Medulla oblongata (tissue), 1 donor: Measurements from ENCODE around the gene SORBS2.
"Not testable (repeated sequence)": the region's sequence is repeated elsewhere in the genome, so short reads cannot be mapped to it uniquely, and the experiment has no call there.

Experiments used
- DNase-seq: peaks from one replicate; pipeline ENCODE4 v3.0.0-alpha.2; 2015; ENCODE audit errors: extremely low spot score

Gene SORBS2

DNA sequence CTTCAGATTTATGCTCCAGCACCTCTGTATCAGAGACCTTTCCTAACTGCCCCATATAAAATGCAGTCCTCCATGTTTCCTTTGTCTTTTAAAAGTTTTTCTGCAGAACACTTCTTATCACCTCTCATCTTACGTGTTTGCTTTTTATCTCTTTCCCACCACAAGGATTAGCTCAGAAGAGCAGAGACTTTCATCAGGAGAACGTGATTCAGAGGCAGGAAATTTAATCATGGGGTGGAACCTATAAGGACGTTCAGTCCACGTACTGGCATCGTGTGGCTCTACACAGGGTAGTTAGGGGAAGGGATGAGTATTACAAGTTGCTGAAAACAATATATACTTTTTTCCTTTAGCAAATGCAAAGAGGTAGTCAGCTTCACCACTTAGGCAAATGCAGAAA is 98.7 kb downstream of the SORBS2 start:
- no peak for DNase-seq

DNA sequence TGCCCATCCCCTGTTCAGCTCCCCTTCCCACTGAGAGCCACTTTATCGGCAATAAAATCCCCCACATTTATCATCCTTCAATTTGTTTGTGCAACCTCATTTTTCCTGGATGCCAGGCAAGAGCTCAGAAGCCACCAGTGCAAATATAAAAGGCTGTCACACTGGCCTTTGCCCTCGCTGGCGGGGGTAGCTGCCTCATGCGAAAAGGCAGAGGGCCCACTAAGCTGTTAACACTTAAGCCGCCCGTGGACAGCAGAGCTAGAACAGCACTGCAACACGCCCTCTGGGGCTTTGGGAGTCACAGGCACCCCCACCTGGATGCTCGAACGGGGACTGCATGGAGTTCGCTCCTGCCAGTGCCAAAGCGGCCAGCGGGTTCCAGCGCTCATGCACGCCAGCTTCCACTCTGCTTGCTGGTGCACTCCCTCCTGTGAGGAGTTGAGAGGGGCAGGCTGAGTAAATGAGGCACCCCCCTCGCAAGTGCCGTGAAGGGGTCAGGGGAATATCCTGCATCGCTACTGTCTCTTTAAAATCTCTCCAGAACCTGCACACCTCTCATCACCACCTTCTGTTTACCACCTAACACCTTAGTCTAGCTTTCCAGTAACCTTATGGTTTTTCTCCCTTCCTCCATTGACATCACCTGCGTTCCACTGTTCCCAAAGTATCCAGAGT is 99.5 kb downstream of the SORBS2 start:
- DNase-seq, result no peak

DNA sequence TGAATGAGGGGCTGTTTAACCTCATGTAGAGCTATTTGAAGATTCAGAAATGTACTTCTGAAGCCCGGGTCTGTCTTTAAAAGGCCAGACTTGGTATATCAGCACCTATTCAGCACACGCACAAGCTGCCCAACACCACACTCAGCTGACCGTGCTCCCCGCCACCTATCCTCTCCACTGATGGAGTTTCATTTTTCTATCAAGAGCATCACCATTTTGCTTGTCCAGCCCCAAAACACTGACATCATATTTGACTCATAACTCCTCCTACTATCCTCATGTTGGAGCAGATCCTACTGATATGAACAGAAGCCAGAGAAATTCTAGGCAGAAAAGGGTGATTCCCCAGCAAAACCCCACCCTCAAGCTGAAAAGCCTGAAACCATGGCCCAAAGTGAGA is 100.3 kb downstream of the SORBS2 start:
- no peak for DNase-seq

- DNase-seq, result no peak
These were observed 101.5 kb downstream of the SORBS2 start for GRCh38 chr4:185710487-185710995.

DNA sequence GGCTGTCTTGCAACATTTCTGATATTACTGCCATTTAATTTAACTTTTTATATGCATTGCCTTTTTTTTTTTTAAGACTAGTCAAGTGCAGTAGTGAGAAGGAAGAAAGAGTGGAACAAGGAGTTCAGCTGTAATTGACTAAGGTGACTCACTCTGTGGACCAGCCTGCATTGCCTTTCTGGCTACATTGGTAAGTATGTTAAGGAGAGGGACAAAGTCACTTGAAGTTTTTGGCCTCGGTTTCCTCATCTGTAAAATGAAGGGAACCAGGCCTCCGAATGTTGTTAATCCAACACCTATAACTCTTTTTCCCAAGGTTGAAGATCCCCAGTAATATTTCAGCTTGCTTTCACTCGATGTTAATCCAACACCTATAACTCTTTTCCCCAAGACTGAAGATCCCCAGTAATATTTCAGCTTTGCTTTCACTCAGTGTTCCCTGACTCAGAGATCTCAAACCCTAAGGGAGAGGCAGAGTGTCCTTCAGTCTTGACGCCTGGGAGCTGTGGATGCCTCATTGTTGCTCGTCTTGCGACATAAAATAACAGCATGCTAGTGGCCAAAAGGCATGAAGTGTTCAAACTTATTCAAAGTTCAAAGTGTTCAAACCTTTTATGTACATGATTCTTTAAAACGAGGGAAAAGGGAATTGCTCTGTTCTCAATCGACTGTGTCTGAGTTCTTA is 102.0 kb downstream of the SORBS2 start:
- DNase-seq, result no peak

DNA sequence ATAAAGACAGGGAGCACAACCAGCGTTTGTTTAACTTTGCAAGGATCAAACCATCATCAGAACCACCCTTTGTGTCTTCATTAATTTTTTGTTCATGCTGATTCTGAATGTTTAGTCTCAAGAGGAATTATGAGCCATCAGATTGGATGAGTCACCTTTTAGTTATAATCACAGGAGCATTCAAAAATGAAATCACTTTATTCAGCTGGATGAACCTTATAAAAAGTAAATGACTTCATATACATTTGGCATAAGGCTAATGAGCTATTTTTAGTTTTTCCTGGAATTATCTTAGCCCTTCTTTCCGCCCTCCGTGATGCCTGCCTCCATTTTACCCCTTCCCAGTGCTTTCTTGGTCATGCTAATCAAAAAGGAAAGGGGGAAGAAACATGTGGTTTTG is 103.6 kb downstream of the SORBS2 start:
- no peak for DNase-seq

DNA sequence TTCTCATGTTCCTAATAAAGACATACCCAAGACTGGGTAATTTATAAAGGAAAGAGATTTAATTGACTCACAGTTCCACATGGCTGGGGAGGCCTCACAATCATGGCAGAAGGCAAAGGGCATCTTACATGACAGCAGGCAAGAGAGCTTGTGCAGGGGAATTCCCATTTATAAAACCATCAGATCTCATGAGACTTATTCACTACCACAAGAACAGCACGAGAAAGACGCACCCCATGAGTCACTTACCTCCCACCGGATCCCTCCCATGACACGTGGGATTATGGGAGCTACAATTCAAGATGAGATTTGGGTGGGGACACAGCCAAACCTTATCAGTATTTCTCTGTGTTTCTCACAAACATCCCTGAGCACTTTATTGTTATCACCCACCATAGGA is 104.4 kb downstream of the SORBS2 start:
- DNase-seq, result not testable (repeated sequence)

DNA sequence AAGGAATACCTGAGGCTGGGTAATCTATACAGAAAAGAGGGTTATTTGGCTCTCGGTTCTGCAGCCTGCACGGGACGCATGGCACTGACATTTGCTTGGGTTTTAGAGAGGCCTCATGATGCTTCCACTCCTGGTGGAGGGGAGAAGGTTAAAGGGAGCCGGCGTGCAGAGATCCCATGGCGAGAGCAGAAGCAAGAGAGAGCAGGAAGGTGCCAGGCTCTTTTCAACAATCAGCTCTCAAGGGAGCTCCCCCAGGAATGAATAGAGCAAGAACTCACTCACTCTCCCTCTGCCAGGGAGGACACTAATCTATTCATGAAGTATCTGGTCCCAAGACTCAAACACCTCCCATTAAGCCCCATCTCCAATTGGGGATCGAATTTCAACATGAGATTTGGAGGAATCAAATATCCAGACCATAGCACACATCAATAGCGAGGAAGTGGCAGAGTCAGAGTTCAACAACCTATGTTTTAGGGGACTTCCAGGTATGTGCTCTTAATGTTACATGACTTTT is 109.8 kb downstream of the SORBS2 start:
- no peak for DNase-seq

DNA sequence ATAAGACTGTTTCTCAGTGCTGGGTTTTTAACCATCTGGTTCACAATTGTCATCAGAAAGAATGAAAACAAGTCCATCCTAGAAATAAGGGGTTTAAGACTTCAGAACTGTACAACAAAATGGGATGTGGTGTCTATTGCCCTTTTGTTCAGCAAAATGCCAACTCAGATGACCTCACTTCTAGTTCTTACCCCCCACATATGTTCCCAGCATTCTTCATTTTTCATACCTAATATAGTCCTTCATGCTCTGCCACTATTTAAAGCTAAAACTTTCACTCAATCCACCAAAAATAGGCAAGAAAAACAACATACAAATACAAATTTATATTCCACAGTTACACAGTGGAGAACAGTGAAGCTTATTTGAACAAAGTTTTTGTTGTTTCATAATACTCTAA is 111.4 kb downstream of the SORBS2 start:
- DNase-seq, result no peak

DNA sequence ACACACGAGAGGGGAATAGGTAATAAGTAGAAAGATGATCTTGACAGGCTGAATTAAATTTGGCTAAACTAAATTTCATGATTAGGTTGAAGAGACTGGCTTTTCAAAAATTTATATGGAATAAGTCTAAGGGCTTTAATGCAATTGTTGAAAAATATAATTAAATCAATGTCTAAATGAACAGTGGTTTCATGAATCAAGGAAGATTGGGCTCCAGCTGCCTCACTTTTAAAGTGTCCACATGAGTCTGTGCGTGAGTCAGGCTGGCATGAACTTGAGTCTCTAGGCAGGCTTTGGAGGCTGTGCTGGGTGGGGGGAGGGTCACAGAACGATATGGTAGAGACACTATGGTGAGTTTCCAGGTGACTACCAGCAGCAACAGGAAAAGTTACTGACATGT is 111.9 kb downstream of the SORBS2 start:
- no peak for DNase-seq

DNA sequence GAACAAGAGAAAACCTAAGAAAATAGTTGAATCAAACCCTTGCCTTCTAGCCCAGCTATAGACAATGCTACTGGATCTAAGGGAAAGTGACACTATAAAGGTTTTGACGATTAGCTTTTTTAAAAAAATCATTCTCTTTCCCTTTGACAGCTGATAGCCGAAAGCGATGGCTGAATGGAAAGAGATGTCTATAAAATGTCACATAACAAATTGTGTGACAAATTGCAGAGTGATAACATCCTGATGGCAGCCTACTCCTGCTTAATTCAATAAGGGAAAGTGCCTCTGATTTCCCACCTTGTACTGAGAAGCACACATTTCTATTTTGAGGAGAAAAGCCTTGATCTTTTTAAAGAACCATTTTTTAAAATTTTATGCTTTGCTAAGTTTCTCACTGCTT is 114.5 kb downstream of the SORBS2 start:
- DNase-seq, result no peak

DNA sequence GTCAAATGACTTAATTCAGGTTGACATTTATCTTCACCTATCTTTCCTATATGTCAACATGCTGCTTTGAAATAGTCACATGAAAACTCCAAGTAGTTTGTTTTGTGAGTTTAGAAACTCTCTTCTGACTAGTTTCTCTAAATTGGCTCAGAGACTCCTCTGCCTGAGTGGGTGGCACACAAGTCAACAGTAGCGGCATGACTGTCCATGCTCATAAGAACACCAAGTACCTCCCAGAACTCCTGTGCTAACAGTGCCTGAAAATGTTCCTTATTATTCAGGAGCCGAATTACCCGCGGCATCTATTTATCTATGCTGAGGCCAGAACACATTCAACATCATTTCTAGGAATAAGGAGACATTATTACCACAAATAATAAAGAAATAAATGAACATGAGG is 116.3 kb downstream of the SORBS2 start:
- DNase-seq, result no peak

DNA sequence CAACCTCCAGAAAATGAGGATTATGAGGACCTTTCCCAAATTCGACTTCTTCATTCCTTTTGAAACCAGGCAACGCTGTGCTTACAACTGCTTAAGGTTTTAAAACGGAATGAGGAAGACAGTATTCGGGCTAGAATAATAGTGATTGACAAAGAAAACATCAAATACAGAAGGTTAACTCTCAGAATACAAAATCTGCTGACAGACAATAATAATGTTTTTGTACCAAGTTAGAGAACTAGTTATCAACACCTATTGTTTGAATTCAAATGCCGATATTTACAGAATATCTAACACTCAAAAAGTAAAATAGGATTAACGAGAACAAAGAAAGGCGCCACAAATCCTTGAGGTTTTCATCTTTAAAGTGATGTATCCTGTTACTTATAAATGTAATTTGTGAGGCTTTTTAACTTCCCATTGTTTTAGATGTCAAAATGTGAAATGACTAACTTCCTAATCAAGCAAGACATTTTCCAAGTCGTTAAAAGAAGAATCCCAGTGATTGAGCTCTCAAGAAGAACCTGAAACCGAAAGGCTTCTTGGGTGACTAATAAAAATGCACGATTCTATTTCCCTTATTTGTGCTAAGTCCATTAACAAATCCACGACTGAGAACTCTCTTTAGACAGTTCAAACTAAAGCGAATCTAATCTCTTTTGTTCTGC is 118.3 kb downstream of the SORBS2 start:
- no peak for DNase-seq

- DNase-seq, result no peak
These were observed 122.6 kb downstream of the SORBS2 start for GRCh38 chr4:185689407-185689806.

GRCh38 chr4:185685804-185686203 is 126.2 kb downstream of the SORBS2 start:
- DNase-seq, result no peak

DNA sequence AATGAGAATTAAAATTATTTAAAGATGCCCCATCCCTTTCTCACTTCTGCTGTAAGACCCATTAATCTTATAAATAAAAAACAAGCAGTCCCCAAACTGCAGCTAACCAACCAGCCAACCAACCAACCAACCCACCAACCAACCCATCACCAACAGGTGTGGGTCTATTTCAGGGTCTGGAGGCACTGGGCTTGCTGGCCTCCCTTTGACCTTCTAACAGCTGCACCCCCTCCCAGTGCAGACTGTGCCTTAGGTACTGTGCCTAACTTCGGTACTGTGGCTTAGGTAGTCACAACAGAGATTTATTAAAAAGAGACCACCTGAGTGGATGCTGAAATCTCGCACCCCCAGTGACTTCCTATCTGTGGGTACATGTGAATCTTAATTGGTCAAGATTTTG is 128.1 kb downstream of the SORBS2 start:
- DNase-seq, result no peak

DNA sequence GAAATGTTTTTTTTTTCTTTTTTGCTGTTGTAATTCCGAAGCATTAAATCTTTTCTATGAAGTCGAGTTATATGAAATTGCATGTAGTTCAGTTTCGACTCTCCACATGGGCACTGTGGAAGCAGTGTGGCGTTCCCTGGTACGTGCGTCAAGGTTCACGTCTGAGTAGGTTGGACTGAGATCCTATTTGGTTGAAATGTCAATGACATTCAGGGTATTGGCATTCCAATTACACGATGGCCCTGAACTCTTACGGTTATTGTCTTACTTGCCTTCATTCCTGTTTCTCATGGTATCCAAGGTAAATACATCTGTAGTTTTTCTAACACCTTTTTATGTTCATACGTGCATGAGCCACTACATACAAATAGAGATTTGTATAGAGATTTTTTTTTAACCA is 128.8 kb downstream of the SORBS2 start:
- no peak for DNase-seq

DNA sequence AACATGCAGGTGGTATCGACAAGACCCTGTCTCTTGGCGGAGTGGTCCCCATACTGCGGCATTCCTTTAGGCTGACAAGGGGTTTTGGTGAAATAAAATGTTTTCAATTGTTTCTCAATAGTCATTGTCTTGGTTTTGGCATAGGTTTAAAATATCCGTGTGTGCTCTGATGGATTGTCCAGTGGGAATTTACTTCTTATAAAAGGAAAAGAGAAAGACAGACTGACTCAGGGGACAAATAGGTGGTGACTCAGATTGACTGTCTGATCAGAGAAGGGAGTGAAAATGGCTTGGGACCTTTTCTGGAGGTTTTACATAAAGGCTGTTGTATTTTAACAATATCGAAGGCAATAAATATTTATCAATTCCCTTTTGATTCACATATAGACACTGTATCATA is 129.8 kb downstream of the SORBS2 start:
- no peak for DNase-seq

GRCh38 chr4:185681604-185682003 is 130.4 kb downstream of the SORBS2 start:
- DNase-seq, result no peak

DNA sequence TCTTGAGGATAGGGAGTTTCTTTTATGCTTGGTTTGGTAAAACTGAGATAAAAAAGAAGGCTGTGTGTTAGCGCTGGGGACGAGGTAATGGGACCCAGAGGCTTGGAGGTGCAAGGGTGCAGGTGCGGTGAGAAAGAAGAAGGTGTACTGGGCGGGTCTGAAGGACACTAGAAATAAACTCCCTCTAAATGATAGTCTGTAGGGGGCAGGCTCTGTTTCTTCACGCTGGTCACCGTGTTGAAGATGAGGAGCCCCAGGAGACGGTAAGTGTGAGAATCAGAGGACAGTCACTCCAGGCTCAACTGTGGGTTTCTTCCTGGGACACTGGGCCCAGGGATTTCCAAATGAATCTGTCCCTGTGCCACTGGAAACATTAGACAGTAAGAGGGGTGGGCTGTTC is 131.4 kb downstream of the SORBS2 start:
- DNase-seq, result no peak

DNA sequence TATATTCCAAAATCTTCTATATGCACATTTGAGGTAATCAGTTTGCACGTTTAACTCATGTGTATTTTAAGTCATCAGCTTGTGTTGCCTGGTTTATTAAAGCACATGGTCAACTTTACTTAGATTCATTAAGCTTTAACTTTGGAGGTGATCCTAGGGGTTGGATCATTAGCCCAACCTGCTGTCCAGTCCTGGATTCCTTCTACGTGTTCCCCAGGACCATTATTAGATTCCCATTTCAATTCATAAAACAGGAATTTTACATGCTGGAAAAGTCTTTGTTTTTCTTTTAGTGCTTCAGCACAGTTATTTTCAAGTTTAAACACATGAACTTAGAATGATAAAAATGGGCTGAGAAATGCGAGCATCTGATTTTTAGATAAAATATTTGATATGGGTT is 132.5 kb downstream of the SORBS2 start:
- DNase-seq, result no peak

- no peak for DNase-seq
These were observed 134.2 kb downstream of the SORBS2 start for GRCh38 chr4:185677637-185678314.
